SU-DHL-6 (cell line): ENCODE results near the gene SLC35B1.

Experiments
- EZH2phosphoT487 ChIP-seq: fragments of 200-600 bp; sonication (generic), shearing (Covaris generic); conservative IDR thresholded peaks from 2 replicates; pipeline ENCODE4 v1.6.1; 2018; ENCODE audit warnings: mild to moderate bottlenecking, antibody characterized with exemption, low read length, moderate library complexity, mixed read lengths
- TF ChIP-seq, protein P1 (sequence below): fragments of 200-600 bp; sonication (generic); IDR thresholded peaks from one replicate; pipeline ENCODE4 v1.5.1; 2017; ENCODE audit warnings: antibody characterized with exemption, mild to moderate bottlenecking, low read length, moderate library complexity; ENCODE audit not compliant: insufficient read depth, poor library complexity, severe bottlenecking

DNA sequence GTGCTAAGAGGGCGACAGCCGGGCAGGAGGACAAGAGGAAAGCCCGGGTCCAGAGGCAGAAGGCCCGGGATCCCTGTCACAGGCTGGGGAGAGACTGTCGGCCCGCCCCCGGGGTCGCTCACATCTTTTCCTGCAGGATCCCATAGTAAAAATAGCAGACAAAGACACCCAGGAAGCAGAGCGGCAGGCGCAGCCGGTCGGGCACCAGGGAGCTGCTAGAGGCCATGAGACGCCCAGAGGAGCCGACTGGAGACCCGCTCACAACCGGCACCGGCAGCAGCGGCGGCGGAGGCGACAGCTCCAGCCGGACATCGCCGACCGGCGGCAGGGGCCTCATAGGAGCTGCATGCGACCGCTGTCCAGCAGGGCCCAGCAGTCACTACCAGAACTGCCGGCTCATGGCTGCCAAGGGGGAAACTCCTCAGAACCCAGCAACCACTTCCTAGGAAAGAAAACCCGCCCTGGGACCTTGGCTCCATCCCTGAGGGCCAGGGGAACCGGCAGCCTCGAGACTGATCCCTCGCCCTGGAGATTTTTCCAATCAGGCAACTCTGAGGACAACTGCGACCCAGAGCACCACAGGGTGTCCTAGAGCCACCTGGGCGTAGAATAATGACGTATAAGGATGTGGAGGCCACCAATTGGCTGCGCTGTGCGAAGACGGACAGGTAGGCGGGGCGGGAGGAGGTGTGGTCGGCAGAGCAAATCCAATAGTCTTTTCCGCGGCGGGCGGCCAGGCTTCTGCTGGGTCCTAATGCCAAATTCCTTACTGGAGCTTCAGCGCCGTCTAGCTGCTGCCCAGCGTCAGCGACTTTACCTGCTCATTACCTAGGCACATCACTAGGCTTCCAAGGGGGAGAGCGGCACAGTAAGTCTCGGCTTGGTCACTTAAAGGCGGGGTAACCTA lies at the start of gene SLC35B1:
- TF ChIP-seq, protein P1, sequence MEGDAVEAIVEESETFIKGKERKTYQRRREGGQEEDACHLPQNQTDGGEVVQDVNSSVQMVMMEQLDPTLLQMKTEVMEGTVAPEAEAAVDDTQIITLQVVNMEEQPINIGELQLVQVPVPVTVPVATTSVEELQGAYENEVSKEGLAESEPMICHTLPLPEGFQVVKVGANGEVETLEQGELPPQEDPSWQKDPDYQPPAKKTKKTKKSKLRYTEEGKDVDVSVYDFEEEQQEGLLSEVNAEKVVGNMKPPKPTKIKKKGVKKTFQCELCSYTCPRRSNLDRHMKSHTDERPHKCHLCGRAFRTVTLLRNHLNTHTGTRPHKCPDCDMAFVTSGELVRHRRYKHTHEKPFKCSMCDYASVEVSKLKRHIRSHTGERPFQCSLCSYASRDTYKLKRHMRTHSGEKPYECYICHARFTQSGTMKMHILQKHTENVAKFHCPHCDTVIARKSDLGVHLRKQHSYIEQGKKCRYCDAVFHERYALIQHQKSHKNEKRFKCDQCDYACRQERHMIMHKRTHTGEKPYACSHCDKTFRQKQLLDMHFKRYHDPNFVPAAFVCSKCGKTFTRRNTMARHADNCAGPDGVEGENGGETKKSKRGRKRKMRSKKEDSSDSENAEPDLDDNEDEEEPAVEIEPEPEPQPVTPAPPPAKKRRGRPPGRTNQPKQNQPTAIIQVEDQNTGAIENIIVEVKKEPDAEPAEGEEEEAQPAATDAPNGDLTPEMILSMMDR = peak; percentile 89
- no peak for TF ChIP-seq EZH2phosphoT487
